ENCODE measurements around the gene SERINC3.
A peak's percentile ranks its signal among the peaks of the same experiment; 100 is the strongest.

The SERINC3 gene

DNA sequence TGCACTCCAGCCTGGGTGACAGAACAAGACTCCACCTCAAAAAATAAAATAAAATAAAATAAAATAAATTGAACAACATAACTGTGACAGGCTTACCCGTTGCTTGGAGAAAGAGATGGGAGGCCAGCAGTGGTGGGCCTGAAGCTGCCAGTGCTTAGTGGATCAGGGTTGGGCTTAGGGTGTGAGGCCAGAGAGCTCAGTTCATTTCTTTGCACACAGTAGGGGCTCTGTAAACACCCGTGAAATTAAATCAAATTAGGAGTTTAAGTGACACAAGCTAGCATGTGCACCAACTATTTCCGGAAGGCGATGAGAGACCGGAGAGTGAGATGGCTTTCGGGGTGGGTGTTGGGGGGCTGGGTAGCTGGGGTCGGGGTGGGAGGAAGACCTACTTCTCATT is 72.0 kb downstream of the SERINC3 start:
- no peak for DNase-seq
- no peak for TF ChIP-seq EZH2 (optimal IDR thresholded peaks at IDR 0.05; ENCODE audit: low read depth, low read length)
- TF ChIP-seq, protein P1, sequence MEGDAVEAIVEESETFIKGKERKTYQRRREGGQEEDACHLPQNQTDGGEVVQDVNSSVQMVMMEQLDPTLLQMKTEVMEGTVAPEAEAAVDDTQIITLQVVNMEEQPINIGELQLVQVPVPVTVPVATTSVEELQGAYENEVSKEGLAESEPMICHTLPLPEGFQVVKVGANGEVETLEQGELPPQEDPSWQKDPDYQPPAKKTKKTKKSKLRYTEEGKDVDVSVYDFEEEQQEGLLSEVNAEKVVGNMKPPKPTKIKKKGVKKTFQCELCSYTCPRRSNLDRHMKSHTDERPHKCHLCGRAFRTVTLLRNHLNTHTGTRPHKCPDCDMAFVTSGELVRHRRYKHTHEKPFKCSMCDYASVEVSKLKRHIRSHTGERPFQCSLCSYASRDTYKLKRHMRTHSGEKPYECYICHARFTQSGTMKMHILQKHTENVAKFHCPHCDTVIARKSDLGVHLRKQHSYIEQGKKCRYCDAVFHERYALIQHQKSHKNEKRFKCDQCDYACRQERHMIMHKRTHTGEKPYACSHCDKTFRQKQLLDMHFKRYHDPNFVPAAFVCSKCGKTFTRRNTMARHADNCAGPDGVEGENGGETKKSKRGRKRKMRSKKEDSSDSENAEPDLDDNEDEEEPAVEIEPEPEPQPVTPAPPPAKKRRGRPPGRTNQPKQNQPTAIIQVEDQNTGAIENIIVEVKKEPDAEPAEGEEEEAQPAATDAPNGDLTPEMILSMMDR (IDR thresholded peaks at IDR 0.05; ENCODE audit: low read length): no peak
- no peak for TF ChIP-seq EZH2phosphoT487 (IDR thresholded peaks at IDR 0.05; ENCODE audit: low read length)
- H3K36me3 ChIP-seq (replicated peaks; ENCODE audit: insufficient read depth, low read length): no peaks in the 10 kb centered on the region
- no peaks in the 10 kb centered on the region for H3K79me2 ChIP-seq (ENCODE audit: low read length)
- no peaks in the 10 kb centered on the region for H3F3A ChIP-seq (ENCODE audit: insufficient read depth, low read length)
- no peaks in the 10 kb centered on the region for H3K27me3 ChIP-seq (replicated peaks; ENCODE audit: insufficient read depth, low read length)
- H3K9ac ChIP-seq (ENCODE audit: low read length): no peak overlapping the region
- no peaks in the 10 kb centered on the region for H4K20me1 ChIP-seq (ENCODE audit: insufficient read depth, low read length)
- no peaks in the 10 kb centered on the region for H3K9me3 ChIP-seq (replicated peaks; ENCODE audit: insufficient read depth, low read length)
- H3K4me2 ChIP-seq (ENCODE audit: low read depth, low read length): no peak overlapping the region
- H3K4me3 ChIP-seq (ENCODE audit: low read length): no peak overlapping the region
- H2AFZ ChIP-seq (ENCODE audit: low read length): no peak overlapping the region
- peaks cover 6% of the 10 kb centered on the region; the same call in 1 of the 2 replicates for H3K4me1 ChIP-seq (ENCODE audit: low read length)
- H3K27ac ChIP-seq (ENCODE audit: low read length): no peak overlapping the region
- no peaks in the 10 kb centered on the region for H3K9me2 ChIP-seq (replicated peaks; ENCODE audit: insufficient read depth, low read length)

DNA sequence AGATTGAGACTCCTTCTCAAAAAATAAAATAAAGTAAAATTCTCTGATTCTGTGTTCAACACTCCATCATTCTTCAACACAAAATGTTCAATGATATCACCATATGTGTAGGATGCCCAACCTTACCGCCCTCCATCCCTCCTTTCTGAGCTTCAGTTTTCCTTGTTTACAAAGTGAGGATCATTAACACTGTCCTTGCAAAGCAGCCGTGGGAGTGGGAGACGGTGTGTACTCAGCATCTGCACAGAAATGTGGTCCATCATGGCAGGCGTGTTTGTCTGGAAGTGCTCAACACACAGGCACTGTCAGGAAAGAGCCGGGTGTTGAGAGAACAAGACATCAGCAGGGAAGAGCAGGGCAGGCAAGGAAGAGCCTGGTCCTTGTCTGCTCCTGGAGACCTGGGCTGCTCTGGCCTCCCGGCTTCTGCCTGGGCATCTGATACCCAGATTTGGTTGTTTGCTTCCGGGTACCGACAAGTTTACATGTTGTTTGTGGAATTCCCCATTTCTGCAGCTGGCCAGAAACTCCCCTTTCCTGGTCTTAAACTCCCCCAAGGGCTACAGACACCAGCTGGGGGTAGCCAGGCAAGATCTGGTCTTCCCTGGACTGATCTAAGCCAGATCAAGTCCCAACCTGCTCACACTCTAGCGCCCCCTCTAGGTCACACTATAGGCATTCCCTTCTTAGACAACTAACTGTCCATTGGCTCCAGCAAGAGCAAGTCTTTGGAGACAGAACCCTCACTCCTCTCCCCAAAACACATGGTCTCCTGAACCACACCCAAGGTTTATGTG is 72.9 kb downstream of the SERINC3 start:
- TF ChIP-seq, protein P1 (IDR thresholded peaks at IDR 0.05; ENCODE audit: low read length): peak; percentile 47
- no peak for TF ChIP-seq EZH2phosphoT487 (IDR thresholded peaks at IDR 0.05; ENCODE audit: low read length)
- Histone ChIP-seq H3F3A (ENCODE audit: insufficient read depth, low read length) (no peaks in the 10 kb centered on the region), H3K4me3 (ENCODE audit: low read length) (no peak overlapping the region), H3K9me2 (replicated peaks; ENCODE audit: insufficient read depth, low read length) (no peaks in the 10 kb centered on the region), H3K79me2 (ENCODE audit: low read length) (no peaks in the 10 kb centered on the region), H3K9me3 (replicated peaks; ENCODE audit: insufficient read depth, low read length) (no peaks in the 10 kb centered on the region), H4K20me1 (ENCODE audit: insufficient read depth, low read length) (no peaks in the 10 kb centered on the region), H3K4me2 (ENCODE audit: low read depth, low read length) (no peak overlapping the region), H3K4me1 (ENCODE audit: low read length) (peaks cover 6% of the 10 kb centered on the region; the same call in 1 of the 2 replicates), H3K36me3 (replicated peaks; ENCODE audit: insufficient read depth, low read length) (no peaks in the 10 kb centered on the region), H3K27ac (ENCODE audit: low read length) (no peak overlapping the region), H2AFZ (ENCODE audit: low read length) (0 out of 2 replicates have a peak overlapping the region, but pooled peaks have one; percentile 3), H3K9ac (ENCODE audit: low read length) (no peak overlapping the region), H3K27me3 (replicated peaks; ENCODE audit: insufficient read depth, low read length) (no peaks in the 10 kb centered on the region)
- peak; percentile 49 for DNase-seq

DNA sequence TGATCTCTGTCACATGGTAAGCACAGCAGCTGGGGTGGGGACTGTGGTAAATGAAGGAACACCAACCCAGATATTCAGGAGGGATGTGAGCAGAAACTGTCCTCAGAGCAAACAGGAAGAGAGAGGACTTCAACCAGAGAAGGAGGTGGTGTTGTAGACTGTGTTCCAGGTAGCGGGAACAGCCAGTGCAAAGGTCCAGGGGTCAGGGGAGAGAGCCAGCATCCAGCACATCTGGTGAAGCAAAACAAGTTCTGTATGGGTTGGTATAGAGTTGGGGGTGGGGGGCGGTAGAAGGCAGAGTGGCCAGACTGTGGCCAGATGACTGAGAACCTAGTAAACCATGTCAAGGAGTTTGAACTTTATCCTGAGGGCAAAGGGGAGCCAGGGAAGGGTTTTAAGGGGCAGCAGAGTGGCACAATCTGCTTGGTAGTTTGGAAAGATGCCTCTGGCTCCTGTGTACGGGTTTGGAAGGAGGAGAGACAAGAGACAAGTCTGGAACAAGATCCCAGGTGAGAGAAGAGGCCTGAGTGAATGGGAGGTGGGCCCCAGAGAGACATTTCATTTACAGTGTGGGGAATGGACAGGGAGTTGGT is 73.9 kb downstream of the SERINC3 start:
- no peaks in the 10 kb centered on the region for H3K9me3 ChIP-seq (replicated peaks; ENCODE audit: insufficient read depth, low read length)
- no peaks in the 10 kb centered on the region for H4K20me1 ChIP-seq (ENCODE audit: insufficient read depth, low read length)
- H3K79me2 ChIP-seq (ENCODE audit: low read length): no peaks in the 10 kb centered on the region
- H3K4me1 ChIP-seq (ENCODE audit: low read length): peaks cover 6% of the 10 kb centered on the region; the same call in 1 of the 2 replicates
- H3K9ac ChIP-seq (ENCODE audit: low read length): no peak overlapping the region
- H3K27me3 ChIP-seq (replicated peaks; ENCODE audit: insufficient read depth, low read length): no peaks in the 10 kb centered on the region
- no peaks in the 10 kb centered on the region for H3K36me3 ChIP-seq (replicated peaks; ENCODE audit: insufficient read depth, low read length)
- TF ChIP-seq EZH2phosphoT487 (IDR thresholded peaks at IDR 0.05; ENCODE audit: low read length) (no peak), EZH2 (optimal IDR thresholded peaks at IDR 0.05; ENCODE audit: low read depth, low read length) (no peak)
- TF ChIP-seq, protein P1 (IDR thresholded peaks at IDR 0.05; ENCODE audit: low read length): no peak
- H3K27ac ChIP-seq (ENCODE audit: low read length): no peak overlapping the region
- no peak overlapping the region for H2AFZ ChIP-seq (ENCODE audit: low read length)
- no peaks in the 10 kb centered on the region for H3F3A ChIP-seq (ENCODE audit: insufficient read depth, low read length)
- H3K4me2 ChIP-seq (ENCODE audit: low read depth, low read length): no peak overlapping the region
- H3K4me3 ChIP-seq (ENCODE audit: low read length): no peak overlapping the region
- no peaks in the 10 kb centered on the region for H3K9me2 ChIP-seq (replicated peaks; ENCODE audit: insufficient read depth, low read length)
- DNase-seq: no peak

All from MM.1S (cell line).